ENCODE measurements around the gene NFE2L3.
"Not testable (repeated sequence)": the region's sequence is repeated elsewhere in the genome, so short reads cannot be mapped to it uniquely, and the experiment has no call there.

Gene NFE2L3

GRCh38 chr7:26160896-26161295 is 8.9 kb downstream of the NFE2L3 start:
- no peaks in the 10 kb centered on the region for H3K9me2 ChIP-seq (replicated peaks; ENCODE audit: low read depth, low read length)
- no peaks in the 10 kb centered on the region for H3K9me3 ChIP-seq (ENCODE audit: insufficient read depth, low read depth, low read length)
- H3K27me3 ChIP-seq (ENCODE audit: insufficient read depth, low read length, poor library complexity, severe bottlenecking): no peaks in the 10 kb centered on the region
- no peak overlapping the region for H2AFZ ChIP-seq (ENCODE audit: low read length)
- no peaks in the 10 kb centered on the region for H3K36me3 ChIP-seq (ENCODE audit: insufficient read depth, low read length)
- H3K4me3 ChIP-seq (ENCODE audit: low read length, poor library complexity, severe bottlenecking): no peak overlapping the region
- H3K79me2 ChIP-seq (ENCODE audit: insufficient read depth, low read length): peaks cover 7% of the 10 kb centered on the region; the same call in 1 of the 2 replicates
- H3K4me1 ChIP-seq (ENCODE audit: insufficient read depth, low read length, poor library complexity, severe bottlenecking): peaks cover 31% of the 10 kb centered on the region
- TF ChIP-seq EZH2phosphoT487 (IDR thresholded peaks at IDR 0.05; ENCODE audit: borderline replicate concordance) (no peak), CTCF (conservative IDR thresholded peaks at IDR 0.05; ENCODE audit: low read length) (no peak)
- H4K20me1 ChIP-seq (ENCODE audit: insufficient read depth, low read length, poor library complexity, severe bottlenecking): no peaks in the 10 kb centered on the region
- no peaks in the 10 kb centered on the region for H3F3A ChIP-seq (ENCODE audit: low read depth)
- no peak overlapping the region for H3K4me2 ChIP-seq (ENCODE audit: low read depth, low read length, poor library complexity, severe bottlenecking)
- H3K9ac ChIP-seq (ENCODE audit: low read depth, low read length, poor library complexity, severe bottlenecking): no peak overlapping the region

- Histone ChIP-seq H3K9me2 (replicated peaks; ENCODE audit: low read depth, low read length) (no peaks in the 10 kb centered on the region), H3K4me1 (ENCODE audit: insufficient read depth, low read length, poor library complexity, severe bottlenecking) (peaks cover 25% of the 10 kb centered on the region), H3K9me3 (ENCODE audit: insufficient read depth, low read depth, low read length) (no peaks in the 10 kb centered on the region), H3K9ac (ENCODE audit: low read depth, low read length, poor library complexity, severe bottlenecking) (no peak overlapping the region), H3K4me2 (ENCODE audit: low read depth, low read length, poor library complexity, severe bottlenecking) (no peak overlapping the region), H3K79me2 (ENCODE audit: insufficient read depth, low read length) (peaks cover 7% of the 10 kb centered on the region; the same call in 1 of the 2 replicates), H2AFZ (ENCODE audit: low read length) (no peak overlapping the region), H4K20me1 (ENCODE audit: insufficient read depth, low read length, poor library complexity, severe bottlenecking) (no peaks in the 10 kb centered on the region), H3K36me3 (ENCODE audit: insufficient read depth, low read length) (no peaks in the 10 kb centered on the region), H3F3A (ENCODE audit: low read depth) (no peaks in the 10 kb centered on the region), H3K27me3 (ENCODE audit: insufficient read depth, low read length, poor library complexity, severe bottlenecking) (no peaks in the 10 kb centered on the region), H3K4me3 (ENCODE audit: low read length, poor library complexity, severe bottlenecking) (no peak overlapping the region)
- TF ChIP-seq EZH2phosphoT487 (IDR thresholded peaks at IDR 0.05; ENCODE audit: borderline replicate concordance) (no peak), CTCF (conservative IDR thresholded peaks at IDR 0.05; ENCODE audit: low read length) (no peak)
Observed at GRCh38 chr7:26162431-26162830, 10.4 kb downstream of the NFE2L3 start.

- H3K9me3 ChIP-seq (ENCODE audit: insufficient read depth, low read depth, low read length); H3K79me2 ChIP-seq (ENCODE audit: insufficient read depth, low read length); H4K20me1 ChIP-seq (ENCODE audit: insufficient read depth, low read length, poor library complexity, severe bottlenecking); H3K9ac ChIP-seq (ENCODE audit: low read depth, low read length, poor library complexity, severe bottlenecking); H3K4me3 ChIP-seq (ENCODE audit: low read length, poor library complexity, severe bottlenecking); H2AFZ ChIP-seq (ENCODE audit: low read length); H3K4me2 ChIP-seq (ENCODE audit: low read depth, low read length, poor library complexity, severe bottlenecking); H3K9me2 ChIP-seq (replicated peaks; ENCODE audit: low read depth, low read length); H3K27me3 ChIP-seq (ENCODE audit: insufficient read depth, low read length, poor library complexity, severe bottlenecking); H3K36me3 ChIP-seq (ENCODE audit: insufficient read depth, low read length); H3F3A ChIP-seq (ENCODE audit: low read depth): not testable (repeated sequence)
- H3K4me1 ChIP-seq (ENCODE audit: insufficient read depth, low read length, poor library complexity, severe bottlenecking): peaks cover 21% of the 10 kb centered on the region
Observed at GRCh38 chr7:26163804-26164203, 11.8 kb downstream of the NFE2L3 start.

GRCh38 chr7:26165950-26166683 is 14.1 kb downstream of the NFE2L3 start:
- no peaks in the 10 kb centered on the region for H3K79me2 ChIP-seq (ENCODE audit: insufficient read depth, low read length)
- no peaks in the 10 kb centered on the region for H3K27me3 ChIP-seq (ENCODE audit: insufficient read depth, low read length, poor library complexity, severe bottlenecking)
- no peak overlapping the region for H3K4me3 ChIP-seq (ENCODE audit: low read length, poor library complexity, severe bottlenecking)
- no peak overlapping the region for H3K9ac ChIP-seq (ENCODE audit: low read depth, low read length, poor library complexity, severe bottlenecking)
- H3K9me2 ChIP-seq (replicated peaks; ENCODE audit: low read depth, low read length): no peaks in the 10 kb centered on the region
- H3K9me3 ChIP-seq (ENCODE audit: insufficient read depth, low read depth, low read length): no peaks in the 10 kb centered on the region
- H2AFZ ChIP-seq (ENCODE audit: low read length): no peak overlapping the region
- H3K4me2 ChIP-seq (ENCODE audit: low read depth, low read length, poor library complexity, severe bottlenecking): no peak overlapping the region
- no peaks in the 10 kb centered on the region for H4K20me1 ChIP-seq (ENCODE audit: insufficient read depth, low read length, poor library complexity, severe bottlenecking)
- TF ChIP-seq CTCF (conservative IDR thresholded peaks at IDR 0.05; ENCODE audit: low read length) (no peak), EZH2phosphoT487 (IDR thresholded peaks at IDR 0.05; ENCODE audit: borderline replicate concordance) (no peak)
- peaks cover 12% of the 10 kb centered on the region for H3K4me1 ChIP-seq (ENCODE audit: insufficient read depth, low read length, poor library complexity, severe bottlenecking)
- H3K36me3 ChIP-seq (ENCODE audit: insufficient read depth, low read length): no peaks in the 10 kb centered on the region
- no peaks in the 10 kb centered on the region for H3F3A ChIP-seq (ENCODE audit: low read depth)
